NCI-H2227 (cell line): Measurements from ENCODE around the gene MALT1.

Source experiments
- DNase-seq: peaks from one replicate; lab custom pipeline; 2025; ENCODE audit not compliant: unreplicated experiment; lab: John Stamatoyannopoulos, UW

MALT1 gene

DNA sequence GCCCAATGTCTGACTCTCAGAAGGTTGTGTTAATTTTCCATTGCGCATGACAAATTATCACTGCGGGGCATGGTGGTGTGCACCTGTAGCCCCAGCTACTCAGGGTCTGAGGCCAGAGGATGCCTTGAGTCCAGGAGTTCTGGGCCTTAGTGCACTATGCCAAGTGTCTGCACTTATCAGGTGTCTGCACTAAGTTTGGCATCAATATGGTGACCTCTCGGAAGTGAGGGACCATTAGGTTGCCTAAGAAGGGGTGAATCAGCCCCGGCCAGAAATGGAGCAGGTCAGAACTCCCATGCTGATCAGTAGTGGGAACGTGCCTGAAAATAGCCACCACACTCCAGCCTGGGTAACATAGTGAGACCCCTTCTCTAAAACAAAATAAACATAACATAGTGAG lies 131.7 kb downstream of the MALT1 start:
- no peak for DNase-seq

DNA sequence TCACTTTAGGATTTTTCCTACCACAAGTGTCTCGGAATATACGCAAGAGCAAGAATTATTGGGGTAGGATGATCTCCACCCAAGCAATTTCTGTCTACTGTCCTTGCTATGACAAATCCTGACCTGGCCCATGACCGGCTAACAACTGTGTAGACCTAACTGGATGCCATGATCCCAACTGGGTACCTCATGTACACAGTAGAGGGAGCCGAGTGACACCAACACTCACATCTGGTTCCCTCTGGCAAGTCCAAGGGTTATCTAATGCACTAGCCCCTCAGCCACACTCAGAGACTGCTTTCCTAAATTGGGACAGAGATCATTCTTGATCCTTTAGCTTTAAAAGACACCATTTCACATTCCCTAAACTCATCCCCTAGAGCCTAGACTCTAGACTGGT lies 132.7 kb downstream of the MALT1 start:
- DNase-seq = no peak
